Right lobe of liver (tissue), 6 donors: ENCODE measurements around the gene ANO9. TPM values are rescaled to one million over a fixed set of nuclear protein-coding genes. Genes with fewer than 3 reads are reported as not detected.

Source experiments
- ATAC-seq, 4 donors: fragments of 200-7000 bp; cut with Tn5 transposase; one replicate each; pipeline ENCODE4 v1.9.1; 2020; ENCODE audit warnings: mild to moderate bottlenecking in 4 of 4, moderate library complexity in 4 of 4
- DNase-seq, 3 donors: peaks; one replicate each; pipeline ENCODE4 v3.0.0-alpha.2; 2020
- H3K27ac ChIP-seq, 3 donors: fragments of 200-600 bp; one replicate each; pipeline ENCODE4 v1.8.0; 2022
- H3K27me3 ChIP-seq, 2 donors: fragments of 200-600 bp; one replicate each; pipeline ENCODE4 v1.8.0; 2022
- H3K36me3 ChIP-seq, 4 donors: fragments of 200-600 bp; sonication (generic) in 1 of 4; one replicate each; pipeline versions ENCODE4 v1.5.1 to v1.8.0; 2017 to 2022; ENCODE audit warnings: control low read depth in 1 of 4
- H3K4me1 ChIP-seq, 4 donors: fragments of 200-600 bp; sonication (generic) in 1 of 4; one replicate each; pipeline versions ENCODE4 v1.5.1 to v1.8.0; 2017 to 2022; ENCODE audit warnings: control low read depth in 1 of 4
- H3K4me3 ChIP-seq, 3 donors: fragments of 200-600 bp; one replicate each; pipeline ENCODE4 v1.8.0; 2022
- H3K9me3 ChIP-seq, 4 donors: fragments of 200-600 bp; sonication (generic) in 1 of 4; one replicate each; pipeline versions ENCODE4 v1.5.1 to v1.8.0; 2017 to 2022; ENCODE audit warnings: control low read depth in 1 of 4
- CTCF ChIP-seq, 4 donors: fragments of 200-600 bp in 3 of 4; fragments of 450-650 bp in 1 of 4; IDR thresholded peaks; one replicate each; pipeline versions ENCODE4 v1.5.1 to v1.8.0; 2016 to 2022; ENCODE audit warnings: antibody characterized with exemption in 4 of 4, mild to moderate bottlenecking in 2 of 4
- POLR2A ChIP-seq: fragments of 450-650 bp; IDR thresholded peaks from one replicate; pipeline ENCODE4 v1.6.1; 2017; ENCODE audit warnings: antibody characterized with exemption, mild to moderate bottlenecking
- WGBS: methylation state at CpG from one replicate; pipeline ENCODE4 v1.1.6; 2018; ENCODE audit warnings: low coverage, low lambda C conversion rate; ENCODE audit not compliant: insufficient coverage; ENCODE audit errors: missing lambda C conversion rate; 5-methylcytosine and 5-hydroxymethylcytosine counted together
- intact Hi-C, 2 donors: fragments of 100-400 bp; cut with DNase I; formaldehyde crosslinking; loops; one replicate each; pipeline versions ENCODE4 v1.11.2 to v1.14.1; 2022
- total RNA-seq, 6 experiments: library from RNA; depleted of rRNA in 2 of 6; stranded (reverse); fragments of >200 nt in 2 of 6; fragmentation: NEBNext Ultra II Directional in 3 of 6; extraction: Animal tissue kit (Norgen Biotek cat#: 25700) in 3 of 6; gene quantifications; one replicate each; pipeline versions ENCODE4 v1.1.0 to v1.2.4, GENCODE V29; 2016 to 2023
- donor health status: DM: no; HTN: yes; CAD: no.
- donor health status: DM: no; HTN: no; CAD: no.
- donor health status: DM: no; HTN: no; CAD: no.
- donor health status: DM: no; HTN: yes; CAD: no.
- donor health status: DM: no; HTN: yes; CAD: no.

ANO9 gene
- total RNA-seq, 6 experiments from 2014 or later = 0.09 to 1.0 (median 0.28) TPM; not detected in 1

- Histone ChIP-seq H3K4me3 (no peak overlapping the region), H3K27me3 (no peaks in the 10 kb centered on the region), H3K36me3 (no peaks in the 10 kb centered on the region), H3K27ac (no peak overlapping the region), H3K9me3 (no peaks in the 10 kb centered on the region), H3K4me1 (no peaks in the 10 kb centered on the region)
- no peak for ATAC-seq
- WGBS = 100% methylated on average over 1 of the region's 20 CpGs
- intact Hi-C loops = no loop called here
- DNase-seq = no peak
- TF ChIP-seq CTCF (IDR thresholded peaks at IDR 0.05) (no peak), POLR2A (no peak)
Observed at GRCh38 chr11:432501-433100, 9.2 kb downstream of the ANO9 start.

- peak in 1 of 3 donors; percentile 46 for DNase-seq
- no peaks in the 10 kb centered on the region for H3K36me3 ChIP-seq
- no peak overlapping the region for H3K27ac ChIP-seq
- H3K4me1 ChIP-seq = no peaks in the 10 kb centered on the region
- WGBS = 100% methylated on average over 3 of the region's 13 CpGs
- TF ChIP-seq POLR2A (no peak), CTCF (IDR thresholded peaks at IDR 0.05) (no peak)
- no peak overlapping the region for H3K4me3 ChIP-seq
- no peaks in the 10 kb centered on the region for H3K27me3 ChIP-seq
- ATAC-seq = no peak
- intact Hi-C loops = no loop called here
- H3K9me3 ChIP-seq = no peaks in the 10 kb centered on the region
Observed at GRCh38 chr11:431921-432320, 9.9 kb downstream of the ANO9 start.

GRCh38 chr11:429931-430456 lies 11.8 kb downstream of the ANO9 start:
- WGBS = 76% methylated on average over 7 of the region's 25 CpGs
- TF ChIP-seq CTCF (IDR thresholded peaks at IDR 0.05) (no peak), POLR2A (no peak)
- Histone ChIP-seq H3K4me1 (no peaks in the 10 kb centered on the region), H3K27ac (no peak overlapping the region), H3K27me3 (no peaks in the 10 kb centered on the region), H3K36me3 (no peaks in the 10 kb centered on the region), H3K9me3 (no peaks in the 10 kb centered on the region), H3K4me3 (no peak overlapping the region)
- DNase-seq = peak in 1 of 3 donors; percentile 44
- intact Hi-C loops = no loop called here
- peak in 1 of 4 donors; percentile 22 for ATAC-seq

- no peak for ATAC-seq
- Histone ChIP-seq H3K27me3 (no peaks in the 10 kb centered on the region), H3K36me3 (no peaks in the 10 kb centered on the region), H3K4me3 (no peak overlapping the region), H3K4me1 (no peaks in the 10 kb centered on the region), H3K27ac (no peak overlapping the region), H3K9me3 (no peaks in the 10 kb centered on the region)
- TF ChIP-seq CTCF (IDR thresholded peaks at IDR 0.05) (no peak), POLR2A (no peak)
- WGBS = 91% methylated on average over 11 of the region's 27 CpGs
- intact Hi-C loops = no loop called here
- DNase-seq = peak in 1 of 3 donors; percentile 48
Observed at GRCh38 chr11:429391-429790, 12.4 kb downstream of the ANO9 start.
